Stimulated activated CD4-positive, alpha-beta T cell treated with anti-CD3 and anti-CD28 coated beads, Interleukin-1b, Interleukin-23, amount 100 ng/mL, for 1 hour (primary cell): ENCODE data around the gene ITGAD.
"Not testable (repeated sequence)": the region's sequence is repeated elsewhere in the genome, so short reads cannot be mapped to it uniquely, and the experiment has no call there.

Experiments
- DNase-seq, 2 donors: peaks; one replicate each; pipeline ENCODE4 v3.0.0-alpha.2; 2020; ENCODE audit warnings: low read depth in 2 of 2

ITGAD gene

DNA sequence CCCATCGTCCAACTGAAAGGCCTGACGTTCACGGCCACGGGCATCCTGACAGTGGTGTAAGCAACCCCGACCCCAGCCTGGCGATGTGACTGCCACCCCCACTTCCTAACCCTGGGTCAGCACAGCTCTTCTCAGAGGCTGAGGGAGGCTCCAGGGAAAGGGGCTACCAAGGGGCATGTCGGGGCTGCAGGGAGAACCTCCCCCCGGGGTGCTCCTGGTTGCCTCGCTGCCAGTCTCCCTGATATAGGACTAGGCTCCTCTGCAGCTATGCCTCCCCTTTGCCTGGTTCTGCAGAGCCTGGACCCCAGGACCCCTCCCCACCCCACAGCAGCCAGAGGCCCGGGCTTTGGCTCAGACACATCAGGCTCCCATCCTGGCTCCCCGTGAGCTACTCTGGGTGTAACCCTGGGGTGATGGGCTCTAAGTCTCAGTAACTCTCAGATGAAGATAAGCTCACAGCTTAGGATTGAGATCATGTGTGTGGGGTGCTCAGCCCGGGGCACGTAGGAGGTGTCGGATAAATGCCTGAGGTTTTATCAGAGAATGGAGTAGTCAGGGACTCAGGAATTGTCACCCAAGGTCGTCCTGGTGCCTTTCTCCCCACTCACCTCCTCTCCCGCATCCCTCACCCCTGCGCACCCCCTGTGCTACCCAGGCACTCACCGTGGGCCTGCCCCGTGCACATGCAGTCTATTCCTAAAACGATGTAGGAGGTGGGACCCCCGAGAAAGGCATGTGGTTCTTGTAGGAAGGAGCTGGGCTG, 10.6 kb downstream of the ITGAD start:
- DNase-seq, result no peak

DNA sequence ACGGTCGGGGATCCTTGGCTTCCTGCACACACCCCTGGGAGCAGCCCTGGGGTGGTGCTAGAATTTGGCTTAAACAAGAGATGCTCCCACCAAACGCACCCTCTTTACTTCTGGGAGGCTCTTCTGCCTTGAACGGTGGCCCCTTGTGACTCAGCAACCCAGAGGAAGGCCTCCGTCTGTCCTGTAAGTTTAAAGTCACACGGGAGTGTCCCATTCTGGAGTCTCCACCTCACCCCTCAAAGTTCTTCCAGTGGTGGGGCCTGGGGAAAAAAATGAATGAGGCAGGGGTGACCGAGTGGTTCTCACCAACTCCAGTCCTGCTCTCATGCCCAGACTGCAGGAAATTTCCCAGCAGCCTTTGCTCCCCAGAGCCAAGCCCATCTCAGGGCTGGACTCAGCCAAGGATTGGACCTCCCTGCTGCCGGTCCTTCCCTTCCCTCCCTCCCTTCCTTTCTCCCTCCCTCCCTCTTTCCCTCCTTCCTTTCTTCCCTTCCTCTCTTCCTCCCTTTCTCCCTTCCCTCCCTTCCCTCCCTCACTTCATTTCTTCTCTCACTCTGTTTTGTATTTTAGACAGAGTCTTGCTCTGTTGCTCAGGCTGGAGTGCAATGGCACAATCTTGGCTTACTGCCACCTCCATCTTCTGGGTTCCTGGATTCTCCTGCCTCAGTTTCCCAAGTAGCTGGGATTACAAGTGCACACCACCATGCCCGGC, 11.4 kb downstream of the ITGAD start:
- no peak for DNase-seq

DNA sequence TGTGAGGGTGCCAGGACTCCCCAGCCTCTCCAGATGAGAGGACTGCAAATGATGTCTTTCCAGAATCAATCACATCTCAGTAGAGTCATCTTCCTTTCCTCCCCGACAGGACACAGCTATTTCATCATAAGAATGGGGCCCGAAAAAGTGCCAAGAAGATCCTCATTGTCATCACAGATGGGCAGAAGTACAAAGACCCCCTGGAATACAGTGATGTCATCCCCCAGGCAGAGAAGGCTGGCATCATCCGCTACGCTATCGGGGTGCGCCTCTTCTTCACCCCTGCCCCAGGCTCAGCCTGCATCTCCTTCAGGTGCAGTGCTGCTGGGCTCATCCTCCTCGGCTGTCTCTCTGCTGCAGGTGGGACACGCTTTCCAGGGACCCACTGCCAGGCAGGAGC, 14.3 kb downstream of the ITGAD start:
- no peak for DNase-seq

DNA sequence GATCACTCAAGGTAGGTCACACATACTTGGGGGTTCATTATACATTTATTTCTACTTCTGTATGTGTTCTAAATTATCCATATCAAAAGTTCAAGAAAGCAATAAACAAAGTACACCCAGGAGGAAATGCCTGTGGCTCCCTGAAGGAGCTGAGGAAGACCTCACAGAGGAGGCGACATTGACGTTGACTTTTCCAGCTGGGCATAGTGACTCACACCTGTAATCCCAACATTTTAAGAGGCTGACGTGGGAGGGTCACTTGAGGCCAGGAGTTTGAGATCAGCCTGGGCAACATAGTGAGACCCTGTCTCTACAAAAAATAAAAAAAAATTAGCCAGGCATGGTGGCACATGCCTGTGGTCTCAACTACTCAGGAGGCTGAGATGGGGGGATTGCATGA, 16.3 kb downstream of the ITGAD start:
- no peak for DNase-seq

DNA sequence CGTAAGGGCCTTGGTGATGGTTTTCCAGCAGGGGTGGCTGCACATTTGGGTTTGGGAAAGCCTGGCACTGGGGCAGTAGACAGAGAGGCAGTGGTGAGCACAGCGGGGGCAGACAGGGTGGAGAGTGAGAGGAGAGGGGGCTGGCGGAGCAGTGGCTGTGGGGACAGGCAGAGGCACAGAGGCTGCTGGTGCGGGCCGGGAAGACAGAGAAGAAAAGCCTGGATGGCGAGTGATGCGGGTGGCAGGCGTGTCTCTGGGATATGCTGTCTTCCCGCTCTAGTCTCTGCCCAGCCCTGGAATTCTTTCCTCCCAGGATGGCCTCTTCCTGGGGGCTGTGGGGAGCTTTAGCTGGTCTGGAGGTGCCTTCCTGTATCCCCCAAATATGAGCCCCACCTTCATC, 16.9 kb downstream of the ITGAD start:
- no peak for DNase-seq

DNA sequence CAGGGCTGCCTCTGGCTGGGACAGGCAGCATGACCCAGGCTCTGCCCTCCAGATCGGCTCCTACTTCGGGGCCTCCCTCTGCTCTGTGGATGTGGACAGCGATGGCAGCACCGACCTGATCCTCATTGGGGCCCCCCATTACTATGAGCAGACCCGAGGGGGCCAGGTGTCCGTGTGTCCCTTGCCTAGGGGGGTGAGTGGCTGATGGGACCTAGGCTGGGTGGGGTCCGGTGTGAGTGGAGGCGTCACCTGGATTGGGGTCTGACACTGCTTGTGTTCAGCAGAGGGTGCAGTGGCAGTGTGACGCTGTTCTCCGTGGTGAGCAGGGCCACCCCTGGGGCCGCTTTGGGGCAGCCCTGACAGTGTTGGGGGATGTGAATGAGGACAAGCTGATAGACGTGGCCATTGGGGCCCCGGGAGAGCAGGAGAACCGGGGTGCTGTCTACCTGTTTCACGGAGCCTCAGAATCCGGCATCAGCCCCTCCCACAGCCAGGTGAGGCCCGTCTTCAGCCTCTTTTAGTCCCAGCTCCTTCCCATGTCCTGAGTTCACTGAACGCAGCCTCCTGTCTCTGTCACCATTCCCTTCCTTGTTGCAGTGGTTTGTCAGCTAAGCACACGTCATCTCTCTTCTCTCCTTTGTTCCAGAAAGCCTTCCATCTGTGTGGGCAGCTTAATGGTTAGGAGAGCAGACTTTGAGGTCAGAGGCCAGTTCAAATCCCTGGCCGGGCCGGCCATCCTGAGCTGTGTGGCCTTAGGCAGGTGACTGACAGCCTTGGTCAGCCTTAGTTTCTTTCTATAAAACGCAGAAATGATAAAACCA, 18.1 kb downstream of the ITGAD start:
- no peak for DNase-seq

DNA sequence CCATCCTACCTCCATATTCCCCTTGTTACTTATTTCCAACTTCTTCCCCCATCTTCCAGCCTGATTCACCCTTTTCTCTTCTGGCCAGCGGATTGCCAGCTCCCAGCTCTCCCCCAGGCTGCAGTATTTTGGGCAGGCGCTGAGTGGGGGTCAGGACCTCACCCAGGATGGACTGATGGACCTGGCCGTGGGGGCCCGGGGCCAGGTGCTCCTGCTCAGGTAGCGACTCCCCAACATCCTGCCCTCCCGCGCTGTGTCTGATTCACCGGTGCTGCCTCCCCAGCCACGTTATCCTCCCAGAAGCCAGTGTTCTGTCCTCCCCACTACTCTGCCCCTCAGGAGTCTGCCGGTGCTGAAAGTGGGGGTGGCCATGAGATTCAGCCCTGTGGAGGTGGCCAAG, 19.6 kb downstream of the ITGAD start:
- DNase-seq, result no peak

DNA sequence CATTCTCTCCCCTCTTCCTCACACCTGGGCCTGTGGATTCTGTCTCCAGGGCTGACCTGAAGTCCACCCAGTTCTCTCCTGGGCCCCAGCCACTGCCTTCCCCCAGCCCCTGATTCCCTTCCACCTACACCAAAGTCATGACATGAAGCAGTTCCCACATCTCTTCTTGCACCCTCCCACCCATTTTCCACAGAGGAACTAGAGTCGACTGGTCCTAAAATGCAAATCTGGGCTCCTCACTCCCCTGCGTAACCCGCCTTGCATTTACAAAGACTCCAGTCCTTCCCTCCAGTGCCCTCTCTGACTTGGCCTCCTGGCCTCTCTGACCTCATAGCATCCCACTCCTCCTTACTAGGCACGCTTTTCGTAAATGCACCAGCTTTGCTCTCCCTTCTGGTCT, 20.2 kb downstream of the ITGAD start:
- no peak for DNase-seq

DNA sequence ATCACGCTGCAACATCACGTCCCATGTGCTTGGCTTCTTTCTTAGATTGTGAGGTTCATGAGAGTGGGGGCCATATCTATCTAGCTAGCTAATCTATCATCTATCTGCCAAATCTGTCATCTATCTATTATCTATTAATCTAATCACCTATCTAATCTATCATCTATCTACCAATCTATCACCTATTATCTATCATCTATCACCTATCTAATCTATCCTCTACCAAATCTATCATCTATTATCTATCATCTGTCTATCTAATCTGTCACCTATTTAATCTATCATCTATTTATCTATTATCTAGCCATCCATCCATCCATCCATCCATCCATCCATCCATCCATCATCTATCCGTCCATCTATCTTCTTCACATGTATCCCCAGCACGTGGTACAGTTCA, 20.8 kb downstream of the ITGAD start:
- DNase-seq, result no peak

DNA sequence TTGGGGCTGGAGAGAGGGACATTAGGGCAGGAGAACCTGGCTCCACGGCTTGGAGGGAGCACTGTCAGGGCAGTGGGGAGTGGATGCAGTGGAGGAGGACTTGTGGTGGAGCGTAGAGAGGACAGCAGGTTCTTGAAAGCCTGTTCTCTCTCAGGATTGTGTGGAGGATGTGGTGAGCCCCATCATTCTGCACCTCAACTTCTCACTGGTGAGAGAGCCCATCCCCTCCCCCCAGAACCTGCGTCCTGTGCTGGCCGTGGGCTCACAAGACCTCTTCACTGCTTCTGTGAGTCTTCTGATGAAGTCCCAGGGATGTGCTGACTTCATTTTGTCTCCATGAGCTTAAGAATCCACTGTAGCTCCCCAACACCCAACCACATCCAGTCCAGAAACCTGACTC, 21.6 kb downstream of the ITGAD start:
- DNase-seq, result no peak

DNA sequence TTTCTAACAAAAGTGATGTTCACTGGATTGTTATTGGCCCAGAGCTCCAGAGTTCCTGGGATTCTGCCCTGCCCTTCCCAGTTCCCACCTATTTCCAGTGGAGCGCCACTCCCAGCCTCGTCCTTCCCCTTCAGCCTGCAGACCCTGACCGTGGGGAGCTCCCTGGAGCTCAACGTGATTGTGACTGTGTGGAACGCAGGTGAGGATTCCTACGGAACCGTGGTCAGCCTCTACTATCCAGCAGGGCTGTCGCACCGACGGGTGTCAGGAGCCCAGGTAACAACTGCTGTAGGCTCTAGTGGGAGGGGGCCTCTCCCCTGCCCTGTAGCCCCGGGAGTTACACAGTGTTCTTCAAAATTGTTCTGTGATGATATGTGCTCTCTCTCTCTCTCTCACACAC, 23.2 kb downstream of the ITGAD start:
- no peak for DNase-seq

DNA sequence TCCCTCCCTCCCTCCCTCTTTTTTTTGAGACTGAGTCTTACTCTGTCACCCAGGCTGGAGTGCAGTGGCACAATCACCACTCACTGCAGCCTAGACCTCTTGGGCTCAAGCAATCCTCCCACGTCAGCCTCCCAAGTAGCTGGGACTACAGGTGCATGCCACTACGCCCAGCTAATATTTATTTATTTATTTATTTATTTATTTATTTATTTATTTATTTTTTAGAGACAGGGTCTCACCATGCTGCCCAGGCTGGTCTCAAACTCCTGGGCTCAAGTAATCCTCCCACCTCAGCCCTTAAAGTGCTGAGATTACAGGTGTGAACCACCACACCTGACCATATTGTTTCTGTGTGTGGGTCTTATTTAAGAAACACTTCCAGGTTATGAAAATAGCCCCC, 23.9 kb downstream of the ITGAD start:
- not testable (repeated sequence) for DNase-seq

DNA sequence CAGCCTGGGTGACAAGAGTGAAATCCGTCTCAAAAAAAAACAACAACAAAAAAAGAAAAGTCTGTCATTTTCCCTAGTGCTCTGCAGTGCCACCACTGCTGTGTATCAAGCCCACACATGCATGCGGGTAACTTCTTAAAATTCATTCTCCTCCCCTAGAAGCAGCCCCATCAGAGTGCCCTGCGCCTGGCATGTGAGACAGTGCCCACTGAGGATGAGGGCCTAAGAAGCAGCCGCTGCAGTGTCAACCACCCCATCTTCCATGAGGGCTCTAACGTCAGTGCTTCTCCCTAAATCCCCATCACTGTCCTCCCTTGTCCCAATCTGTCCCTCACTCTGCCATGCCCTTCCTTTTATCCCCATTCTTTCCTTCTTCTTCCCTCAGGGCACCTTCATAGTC, 24.8 kb downstream of the ITGAD start:
- DNase-seq, result no peak

DNA sequence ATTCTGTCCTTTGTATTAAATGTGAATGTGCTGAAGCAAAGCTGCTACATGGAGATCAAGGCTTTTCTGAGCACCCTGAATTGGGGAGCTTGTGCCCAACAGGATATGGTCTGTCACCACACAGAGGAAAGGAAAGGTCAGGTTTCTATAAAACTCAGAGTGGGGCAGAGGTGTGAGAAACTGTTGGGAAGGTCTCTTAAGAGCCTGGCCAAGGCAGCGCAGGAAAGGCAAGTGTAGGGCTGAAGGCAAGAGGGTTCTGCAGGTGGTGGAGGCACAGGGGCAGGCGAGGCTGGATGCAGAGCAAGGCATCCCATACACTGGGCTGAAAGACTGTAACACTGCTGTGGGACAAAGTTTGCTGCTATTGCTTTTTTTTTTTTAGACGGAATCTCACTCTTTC, 26.9 kb downstream of the ITGAD start:
- DNase-seq, result no peak

DNA sequence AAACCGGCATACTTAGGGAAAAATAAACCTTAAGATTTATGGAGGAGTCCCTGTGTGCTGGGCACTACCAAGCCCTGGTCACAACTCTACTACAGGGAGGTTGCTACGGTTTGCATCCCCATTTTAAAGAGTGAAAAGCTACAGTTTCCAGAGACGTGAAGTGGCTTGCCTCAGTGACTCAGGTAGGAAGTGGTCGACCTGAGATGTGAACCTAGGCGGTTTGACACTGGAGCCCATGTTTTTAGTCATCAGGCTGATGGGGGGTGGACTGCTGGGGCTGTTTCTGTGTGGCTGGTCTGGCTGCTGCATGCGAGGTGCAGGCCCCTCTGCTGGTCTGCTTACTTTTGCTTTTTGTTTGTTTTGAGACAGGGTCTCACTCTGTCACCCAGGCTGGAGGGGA, 28.5 kb downstream of the ITGAD start:
- DNase-seq, result no peak

DNA sequence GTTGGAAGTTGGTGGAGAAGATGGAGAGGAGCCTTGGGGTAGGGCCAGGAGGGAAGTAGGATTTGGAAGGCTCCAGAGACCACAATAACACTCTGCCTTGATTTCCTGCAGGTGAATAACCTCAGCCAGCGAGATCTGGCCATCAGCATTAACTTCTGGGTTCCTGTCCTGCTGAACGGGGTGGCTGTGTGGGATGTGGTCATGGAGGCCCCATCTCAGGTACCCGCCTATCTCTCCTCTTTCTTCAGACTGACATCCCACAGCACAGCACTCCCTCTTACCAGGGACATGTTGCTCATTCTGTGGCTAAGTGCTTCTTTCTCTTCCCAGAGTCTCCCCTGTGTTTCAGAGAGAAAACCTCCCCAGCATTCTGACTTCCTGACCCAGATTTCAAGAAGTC, 30.1 kb downstream of the ITGAD start:
- DNase-seq, result no peak

DNA sequence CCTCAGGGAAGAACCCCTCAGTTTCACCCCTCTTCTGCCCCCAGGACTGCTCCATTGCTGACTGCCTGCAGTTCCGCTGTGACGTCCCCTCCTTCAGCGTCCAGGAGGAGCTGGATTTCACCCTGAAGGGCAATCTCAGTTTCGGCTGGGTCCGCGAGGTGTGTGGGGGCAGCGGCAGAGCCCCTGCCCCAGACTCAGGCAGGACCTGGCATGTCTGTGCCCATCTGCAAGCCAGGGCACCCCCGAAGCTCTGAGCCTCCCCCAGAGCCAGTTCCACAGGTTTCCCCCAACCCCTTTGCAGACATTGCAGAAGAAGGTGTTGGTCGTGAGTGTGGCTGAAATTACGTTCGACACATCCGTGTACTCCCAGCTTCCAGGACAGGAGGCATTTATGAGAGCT, 30.7 kb downstream of the ITGAD start:
- DNase-seq, result no peak

DNA sequence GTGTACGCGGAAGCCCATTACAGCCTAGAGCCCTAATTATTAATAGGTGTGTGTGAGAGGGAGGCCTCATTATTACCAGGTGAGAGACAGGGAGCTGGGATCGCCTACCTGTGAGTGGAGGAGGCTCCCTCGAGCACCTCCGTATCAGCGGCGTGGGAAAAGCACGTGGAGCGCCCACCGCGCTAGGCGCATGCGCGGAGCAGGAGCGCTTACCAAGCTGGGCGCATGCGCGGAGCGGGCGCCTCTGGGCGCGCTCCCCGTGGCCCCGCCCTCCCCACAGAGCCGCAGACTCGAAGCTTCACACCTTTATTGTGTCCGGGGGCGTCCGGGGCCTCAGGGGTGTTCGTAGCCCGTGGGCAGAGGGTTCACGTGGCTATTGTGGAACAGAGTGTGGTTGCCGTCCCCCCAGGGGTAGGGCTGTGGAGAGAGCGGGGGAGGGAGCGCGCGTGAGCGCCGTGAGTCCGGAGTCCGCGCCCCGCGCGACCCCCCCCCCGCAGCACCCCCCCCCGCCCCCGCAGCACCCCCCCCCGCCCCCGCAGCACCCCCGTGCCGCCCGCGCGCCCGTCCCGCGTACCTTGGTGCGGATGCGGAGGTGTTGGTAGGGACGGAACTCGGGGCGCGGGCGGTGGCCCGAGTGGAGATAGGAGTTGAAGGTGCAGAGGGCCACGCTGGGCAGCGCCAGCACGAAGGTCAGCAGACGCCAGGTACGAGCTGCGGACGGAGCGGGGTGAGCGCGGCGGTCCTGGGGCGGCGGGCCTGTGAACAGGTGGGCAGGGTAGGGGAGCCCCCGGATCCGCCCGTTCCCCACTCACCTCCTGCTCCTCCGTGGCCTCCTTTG, 34.5 kb downstream of the ITGAD start:
- DNase-seq, result peak; percentile 29 to 50

DNA sequence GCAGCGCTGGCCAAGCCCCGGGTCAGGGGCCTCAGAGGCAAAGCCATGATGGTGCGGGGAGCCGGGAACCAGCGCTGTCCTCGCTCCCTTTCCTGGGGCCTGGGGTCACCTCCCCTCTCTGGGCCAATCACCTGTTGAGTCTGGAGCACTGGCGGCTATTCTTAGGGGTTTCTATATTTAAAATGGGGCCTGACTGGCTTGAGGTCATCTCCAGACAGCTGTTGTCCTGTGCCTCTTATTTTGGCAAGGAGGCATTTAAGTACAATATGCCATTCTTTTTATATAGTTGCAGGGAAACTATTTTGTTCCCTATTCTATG, 35.1 kb downstream of the ITGAD start, which contains the start of gene COX6A2:
Gene COX6A2, minus strand, starts transcription at position 82 of the 319 bp plus-strand sequence. Its CDS starts 35 bp downstream, at position 47.
- no peak for DNase-seq

DNA sequence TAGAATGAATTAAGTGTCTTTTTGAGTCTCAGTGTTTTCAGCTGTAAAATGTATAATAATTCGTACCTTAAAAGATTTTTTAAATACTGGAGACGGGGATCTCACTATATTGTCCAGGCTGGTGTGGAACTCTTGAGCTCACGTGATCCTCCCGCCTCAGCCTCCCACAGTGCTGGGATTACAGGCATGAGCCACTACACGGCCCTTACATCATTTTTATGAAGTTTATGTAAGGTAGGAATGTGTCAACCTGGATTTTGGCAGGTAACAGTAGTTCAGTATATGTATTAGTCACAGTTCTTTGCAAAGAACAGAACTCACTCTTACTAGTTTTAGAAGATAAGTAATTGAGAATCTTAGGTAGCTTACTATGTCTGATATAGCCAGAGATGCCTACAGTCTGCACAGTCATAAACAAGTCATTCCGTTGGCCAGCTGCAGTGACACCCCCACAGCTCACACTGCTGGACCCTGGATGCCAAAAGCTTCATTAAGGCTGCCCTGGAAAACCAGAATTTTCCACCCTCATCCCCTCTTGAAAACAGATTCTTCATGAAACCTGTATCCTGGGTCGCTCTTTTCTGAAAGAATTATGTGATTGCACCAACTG, 35.6 kb downstream of the ITGAD start:
- DNase-seq, result no peak

DNA sequence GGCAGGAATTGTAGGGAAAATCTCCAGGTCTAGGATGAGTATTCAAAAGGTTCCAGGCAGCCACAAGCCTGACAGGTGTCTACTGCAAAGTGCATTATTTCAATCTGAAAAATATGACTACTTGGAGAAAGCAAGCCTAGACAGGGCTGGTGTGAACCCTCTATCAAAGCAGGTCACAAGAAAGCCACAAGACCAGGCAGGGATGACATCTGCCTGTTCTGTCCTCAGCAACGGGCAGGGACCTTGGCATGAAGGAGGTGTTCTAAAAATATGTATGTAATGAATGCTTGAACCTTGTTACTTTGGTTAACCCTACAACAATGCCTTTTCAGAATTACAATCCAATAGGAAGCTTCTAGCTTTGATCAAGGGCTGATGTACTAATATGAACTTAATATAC, 36.2 kb downstream of the ITGAD start:
- no peak for DNase-seq
